Spinal cord (tissue), 10 donors: Measurements from ENCODE around the gene PLEKHG2. TPM values are rescaled to one million over a fixed set of nuclear protein-coding genes. Genes with fewer than 3 reads are reported as not detected.

Source experiments
- DNase-seq, 6 donors: peaks; one replicate each; pipeline versions ENCODE4 v3.0.0 to v3.0.0-alpha.2; 2013 to 2015; ENCODE audit warnings: low spot score in 6 of 6, low read depth in 4 of 6
- H3K27ac ChIP-seq: one replicate; pipeline ENCODE4 v1.5.1; 2013; ENCODE audit warnings: low read depth, low read length, control low read depth
- H3K27me3 ChIP-seq: one replicate; pipeline ENCODE4 v1.6.1; 2013; ENCODE audit warnings: low read length; ENCODE audit not compliant: control insufficient read depth, insufficient read depth
- H3K36me3 ChIP-seq: one replicate; pipeline ENCODE4 v1.6.1; 2013; ENCODE audit warnings: low read length; ENCODE audit not compliant: control insufficient read depth, insufficient read depth
- H3K4me1 ChIP-seq: one replicate; pipeline ENCODE4 v1.6.1; 2013; ENCODE audit warnings: low read length; ENCODE audit not compliant: control insufficient read depth, insufficient read depth
- H3K4me3 ChIP-seq: one replicate; pipeline ENCODE4 v1.5.1; 2013; ENCODE audit warnings: low read depth, low read length, control low read depth
- H3K9me3 ChIP-seq: one replicate; pipeline ENCODE4 v1.6.1; 2013; ENCODE audit warnings: low read length; ENCODE audit not compliant: control insufficient read depth, insufficient read depth
- WGBS: methylation state at CpG from one replicate; pipeline ENCODE4 v1.1.5; 2013; ENCODE audit warnings: missing lambda C conversion rate; ENCODE audit not compliant: insufficient coverage; 5-methylcytosine and 5-hydroxymethylcytosine counted together
- polyA plus RNA-seq, 2 donors: library from polyadenylated mRNA; unstranded; fragments of 120-200 nt; gene quantifications; one replicate each; pipeline ENCODE4 v1.2.1, GENCODE V29; 2013; ENCODE audit not compliant: insufficient read length in 2 of 2
- total RNA-seq, 2 donors: library from RNA; depleted of rRNA in 1 of 2; stranded (reverse); fragments of 120-200 nt in 1 of 2; fragments of >200 nt in 1 of 2; gene quantifications; one replicate each; pipeline versions ENCODE4 v1.2.3 to v1.2.4, GENCODE V29; 2013 to 2014
- donor health status: healthy.

Gene PLEKHG2
- total and polyA plus RNA-seq, 4 donors, result 14.2 to 58.2 (median 37.2) TPM

DNA sequence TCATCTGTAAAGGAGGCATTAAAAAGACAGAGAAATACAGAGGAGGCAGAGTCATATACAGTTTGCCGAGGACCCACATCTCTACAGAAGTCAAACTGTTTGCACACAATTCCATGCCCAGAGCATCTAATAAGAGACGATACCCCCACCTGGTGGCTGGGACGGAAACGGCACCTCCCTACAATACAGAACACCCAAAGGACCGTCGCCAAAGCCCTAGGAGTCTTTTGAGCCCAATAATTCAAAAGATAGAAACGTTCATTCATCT, 703 bp upstream of the PLEKHG2 start:
- H3K4me3 ChIP-seq, result peak overlapping the region; percentile 91
- 0% methylated on average over 2 of the region's 7 CpGs for WGBS
- peaks cover 36% of the 10 kb centered on the region for H3K27me3 ChIP-seq
- peak overlapping the region; percentile 98 for H3K27ac ChIP-seq
- peak in 5 of 6 donors; percentile 74 to 96 (median 80) for DNase-seq
- H3K36me3 ChIP-seq, result peaks cover 32% of the 10 kb centered on the region
- H3K9me3 ChIP-seq, result no peaks in the 10 kb centered on the region
- peaks cover 69% of the 10 kb centered on the region for H3K4me1 ChIP-seq

- DNase-seq, result peak in 1 of 6 donors; percentile 78
- H3K27ac ChIP-seq, result peak overlapping the region; percentile 98
- H3K27me3 ChIP-seq, result peaks cover 25% of the 10 kb centered on the region
- H3K36me3 ChIP-seq, result peaks cover 40% of the 10 kb centered on the region
- 0% methylated on average over 24 of the region's 24 CpGs for WGBS
- H3K9me3 ChIP-seq, result no peaks in the 10 kb centered on the region
- peak overlapping the region; percentile 91 for H3K4me3 ChIP-seq
- H3K4me1 ChIP-seq, result peaks cover 58% of the 10 kb centered on the region
These were observed 400 bp downstream of the PLEKHG2 start for GRCh38 chr19:39412867-39413271.

DNA sequence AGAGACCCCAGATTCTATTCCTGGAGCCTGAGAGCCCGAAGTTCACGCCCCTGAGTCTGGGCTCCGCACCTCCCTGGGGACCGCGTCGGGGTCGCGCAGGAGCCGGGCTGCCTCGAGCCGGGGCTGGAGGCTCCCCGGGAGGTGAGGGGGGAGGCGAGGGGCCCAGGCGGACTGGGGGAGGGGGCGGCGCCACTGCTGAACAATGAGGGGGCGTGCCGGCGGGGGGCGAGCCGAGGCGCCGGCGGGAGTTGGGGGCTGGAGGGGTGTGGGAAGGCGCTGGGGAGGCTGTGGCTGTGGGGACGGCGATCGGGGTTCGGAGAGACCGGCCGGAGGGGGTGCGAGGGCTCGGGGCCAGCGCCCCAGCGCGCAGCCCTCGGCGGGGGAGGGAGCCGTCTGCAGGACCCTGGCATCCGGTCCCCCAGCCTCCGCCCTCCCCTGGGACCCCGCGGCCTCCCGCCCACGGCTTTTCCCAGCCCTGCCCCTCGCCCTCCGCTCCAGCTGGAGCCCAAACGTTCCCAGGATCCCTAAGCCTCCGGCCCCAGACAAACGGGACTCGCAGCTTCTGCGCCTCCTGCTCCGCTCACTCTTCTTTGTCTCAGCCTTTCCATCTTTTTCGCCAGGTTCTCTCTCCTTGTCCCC, 922 bp downstream of the PLEKHG2 start:
- Histone ChIP-seq H3K36me3 (peaks cover 40% of the 10 kb centered on the region), H3K9me3 (no peaks in the 10 kb centered on the region), H3K27me3 (peaks cover 20% of the 10 kb centered on the region), H3K4me1 (peaks cover 53% of the 10 kb centered on the region), H3K27ac (peak overlapping the region; percentile 98), H3K4me3 (peak overlapping the region; percentile 91)
- 0% methylated on average over 53 of the region's 54 CpGs for WGBS
- peak in 3 of 6 donors; percentile 56 to 90 (median 85) for DNase-seq

GRCh38 chr19:39413911-39414608, 1.6 kb downstream of the PLEKHG2 start:
- H3K4me3 ChIP-seq, result peak overlapping the region; percentile 91
- H3K36me3 ChIP-seq, result peaks cover 45% of the 10 kb centered on the region
- H3K9me3 ChIP-seq, result no peaks in the 10 kb centered on the region
- peaks cover 13% of the 10 kb centered on the region for H3K27me3 ChIP-seq
- WGBS, result 16% methylated on average over 18 of the region's 18 CpGs
- peak overlapping the region; percentile 98 for H3K27ac ChIP-seq
- peak in 1 of 6 donors; percentile 65 for DNase-seq
- H3K4me1 ChIP-seq, result peaks cover 49% of the 10 kb centered on the region

DNA sequence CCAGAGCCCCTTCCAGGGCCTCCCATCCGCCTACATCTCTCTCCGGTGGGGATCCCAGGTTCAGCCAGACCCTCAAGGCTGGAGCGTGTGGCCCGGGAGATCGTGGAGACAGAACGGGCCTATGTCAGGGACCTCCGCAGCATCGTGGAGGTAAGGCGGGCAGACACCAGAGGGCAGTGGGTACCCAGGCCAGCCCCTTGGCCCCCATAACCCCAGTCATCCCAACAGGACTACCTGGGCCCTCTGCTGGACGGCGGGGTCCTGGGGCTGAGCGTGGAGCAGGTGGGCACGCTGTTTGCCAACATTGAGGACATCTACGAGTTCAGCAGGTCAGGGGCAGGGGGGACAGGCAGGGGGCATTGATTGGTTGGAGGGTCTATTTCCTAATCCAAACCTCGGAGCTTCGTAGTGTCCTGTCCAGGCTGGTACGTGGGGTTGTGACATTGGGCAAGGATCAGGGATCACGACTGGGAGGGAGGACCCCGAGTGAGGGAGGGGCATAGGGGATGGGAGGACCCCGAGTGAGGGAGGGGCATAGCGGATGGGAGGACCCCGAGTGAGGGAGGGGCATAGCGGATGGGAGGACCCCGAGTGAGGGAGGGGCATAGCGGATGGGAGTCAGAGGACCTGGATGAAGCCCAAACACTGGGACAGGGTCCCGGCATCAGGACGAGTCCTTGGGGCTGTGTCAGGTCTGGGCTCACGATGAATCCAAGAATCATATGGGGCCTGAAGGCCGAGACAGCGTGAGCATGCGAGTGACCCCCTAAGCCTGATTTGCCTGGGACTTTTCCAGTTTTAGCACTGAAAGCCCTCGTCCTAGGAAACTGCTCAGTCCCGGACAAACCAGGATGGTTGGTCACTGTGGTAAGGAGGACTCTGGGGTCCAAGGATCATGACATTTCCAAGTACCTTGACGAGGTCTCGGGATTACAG, 2.9 kb downstream of the PLEKHG2 start:
- H3K27me3 ChIP-seq, result peaks cover 4% of the 10 kb centered on the region
- no peak overlapping the region for H3K27ac ChIP-seq
- no peak for DNase-seq
- peaks cover 58% of the 10 kb centered on the region for H3K36me3 ChIP-seq
- H3K9me3 ChIP-seq, result no peaks in the 10 kb centered on the region
- peaks cover 38% of the 10 kb centered on the region for H3K4me1 ChIP-seq
- WGBS, result 63% methylated on average over 35 of the region's 35 CpGs
- H3K4me3 ChIP-seq, result peak overlapping the region; percentile 91

GRCh38 chr19:39416152-39417120, 4.0 kb downstream of the PLEKHG2 start:
- WGBS, result 75% methylated on average over 15 of the region's 27 CpGs
- H3K4me3 ChIP-seq, result no peak overlapping the region
- no peaks in the 10 kb centered on the region for H3K9me3 ChIP-seq
- no peaks in the 10 kb centered on the region for H3K27me3 ChIP-seq
- peaks cover 69% of the 10 kb centered on the region for H3K36me3 ChIP-seq
- no peak for DNase-seq
- peaks cover 27% of the 10 kb centered on the region for H3K4me1 ChIP-seq
- H3K27ac ChIP-seq, result no peak overlapping the region

GRCh38 chr19:39417463-39418181, 5.2 kb downstream of the PLEKHG2 start:
- WGBS, result 89% methylated on average over 21 of the region's 30 CpGs
- Histone ChIP-seq H3K27ac (no peak overlapping the region), H3K9me3 (no peaks in the 10 kb centered on the region), H3K4me1 (peaks cover 27% of the 10 kb centered on the region), H3K36me3 (peaks cover 80% of the 10 kb centered on the region), H3K27me3 (no peaks in the 10 kb centered on the region), H3K4me3 (no peak overlapping the region)
- no peak for DNase-seq

GRCh38 chr19:39419003-39419402, 6.5 kb downstream of the PLEKHG2 start:
- no peaks in the 10 kb centered on the region for H3K27me3 ChIP-seq
- no peaks in the 10 kb centered on the region for H3K9me3 ChIP-seq
- no peak overlapping the region for H3K4me3 ChIP-seq
- 100% methylated on average over 2 of the region's 9 CpGs for WGBS
- peaks cover 94% of the 10 kb centered on the region for H3K36me3 ChIP-seq
- H3K4me1 ChIP-seq, result peaks cover 22% of the 10 kb centered on the region
- H3K27ac ChIP-seq, result no peak overlapping the region
- DNase-seq, result no peak
